PC-9 (cell line): ENCODE data around the gene MYRIP. TPM values are rescaled to one million over a fixed set of nuclear protein-coding genes. Genes with fewer than 3 reads are reported as not detected.

Experiments used
- BruUV-seq: library from RNA; stranded (reverse); fragments of 400-500 nt; replicated peaks from 2 replicates; lab custom pipeline; 2021; lab: Mats Ljungman, UMichigan
- CTCF ChIA-PET: fragments of 300-600 bp; sonication (Branson Sonifier 250); formaldehyde crosslinking; loops from one replicate; lab custom pipeline; 2022; ENCODE audit warnings: antibody characterized with exemption; lab: Charles Lee
- POLR2A ChIA-PET: fragments of 300-600 bp; sonication (Branson Sonifier 250); formaldehyde crosslinking; loops from one replicate; lab custom pipeline; 2022; ENCODE audit warnings: antibody characterized with exemption; ENCODE audit not compliant: unreplicated experiment; lab: Charles Lee
- DNase-seq, 2 experiments: peaks; one replicate each; pipeline versions ENCODE4 v3.0.0 to v3.0.0-alpha.2; 2015 to 2022; ENCODE audit warnings: mixed read lengths in 1 of 2
- H2AFZ ChIP-seq: fragments of 200-600 bp; sonication (generic); 2 replicates; pipeline ENCODE4 v1.8.1; 2017; ENCODE audit warnings: antibody characterized with exemption
- H3F3A ChIP-seq: fragments of 200-600 bp; sonication (generic); 2 replicates; pipeline ENCODE4 v1.8.1; 2017; ENCODE audit warnings: antibody characterized with exemption, mild to moderate bottlenecking, low read depth; ENCODE audit not compliant: insufficient read depth
- H3K27ac ChIP-seq: fragments of 200-600 bp; sonication (generic); 2 replicates; pipeline ENCODE4 v1.6.1; 2016; ENCODE audit warnings: mixed run types
- H3K27me3 ChIP-seq: fragments of 200-600 bp; sonication (generic); 2 replicates; pipeline ENCODE4 v1.6.1; 2016; ENCODE audit warnings: low read depth, mixed run types; ENCODE audit not compliant: insufficient read depth
- H3K36me3 ChIP-seq: fragments of 200-600 bp; sonication (generic); 2 replicates; pipeline ENCODE4 v1.6.1; 2016; ENCODE audit warnings: low read depth, mixed run types
- H3K4me1 ChIP-seq: fragments of 200-600 bp; sonication (generic); replicated peaks from 2 replicates; pipeline ENCODE4 v1.6.1; 2016; ENCODE audit warnings: mixed run types; ENCODE audit not compliant: insufficient read depth
- H3K4me2 ChIP-seq: fragments of 200-600 bp; sonication (generic); 2 replicates; pipeline ENCODE4 v1.6.1; 2017; ENCODE audit warnings: mixed run types
- H3K4me3 ChIP-seq: fragments of 200-600 bp; sonication (generic); 2 replicates; pipeline ENCODE4 v1.6.1; 2016; ENCODE audit warnings: mixed run types
- H3K79me2 ChIP-seq: fragments of 200-600 bp; sonication (generic); 2 replicates; pipeline ENCODE4 v1.6.1; 2017; ENCODE audit warnings: low read depth, mixed run types
- H3K9me2 ChIP-seq: fragments of 200-600 bp; sonication (generic); 2 replicates; pipeline ENCODE4 v1.8.1; 2017; ENCODE audit warnings: mild to moderate bottlenecking; ENCODE audit not compliant: insufficient read depth
- H3K9me3 ChIP-seq: fragments of 200-600 bp; sonication (generic); 2 replicates; pipeline ENCODE4 v1.8.1; 2016; ENCODE audit warnings: low read depth; ENCODE audit not compliant: insufficient read depth
- H4K20me1 ChIP-seq: fragments of 200-600 bp; sonication (generic); 2 replicates; pipeline ENCODE4 v1.8.1; 2017; ENCODE audit not compliant: insufficient read depth
- CTCF ChIP-seq: fragments of 200-600 bp; sonication (generic); conservative IDR thresholded peaks from 2 replicates; pipeline ENCODE4 v1.6.1; 2017; ENCODE audit warnings: mixed run types, antibody characterized with exemption, mild to moderate bottlenecking, moderate library complexity
- EZH2 ChIP-seq: fragments of 200-600 bp; sonication (generic); IDR thresholded peaks from 2 replicates; pipeline ENCODE4 v1.8.0; 2017; ENCODE audit warnings: antibody characterized with exemption, low read depth
- intact Hi-C: fragments of 100-400 bp; cut with micrococcal nuclease; formaldehyde crosslinking; loops from one replicate; pipeline ENCODE4 v1.10.0; 2022; ENCODE audit not compliant: unreplicated experiment
- total RNA-seq: library from RNA; stranded (reverse); gene quantifications from 2 replicates; pipeline ENCODE4 v1.2.3, GENCODE V29; 2021

MYRIP gene
- total RNA-seq, 1 experiment from 2014 or later: not detected

GRCh38 chr3:39989746-39990145, 180.3 kb downstream of the MYRIP start:
- H3K9me3 ChIP-seq: no peaks in the 10 kb centered on the region
- H3F3A ChIP-seq: no peaks in the 10 kb centered on the region
- DNase-seq: no peak
- no peaks in the 10 kb centered on the region for H3K79me2 ChIP-seq
- TF ChIP-seq CTCF (no peak), EZH2 (no peak)
- no peak overlapping the region for H2AFZ ChIP-seq
- no TSS peak for BruUV-seq
- H3K4me2 ChIP-seq: no peak overlapping the region
- no peaks in the 10 kb centered on the region for H3K36me3 ChIP-seq
- H3K4me1 ChIP-seq: no peaks in the 10 kb centered on the region
- no peaks in the 10 kb centered on the region for H3K27me3 ChIP-seq
- POLR2A ChIA-PET: no interaction called here
- CTCF ChIA-PET: no interaction called here
- no peaks in the 10 kb centered on the region for H3K9me2 ChIP-seq
- H3K4me3 ChIP-seq: no peak overlapping the region
- H3K27ac ChIP-seq: no peak overlapping the region
- H4K20me1 ChIP-seq: no peaks in the 10 kb centered on the region
- intact Hi-C loops: loop anchor here (2.0 kb wide), 1 partner anchor 447 kb away; no protein-coding TSS in a partner anchor

- Histone ChIP-seq H3K27me3 (no peaks in the 10 kb centered on the region), H2AFZ (no peak overlapping the region), H3K9me3 (no peaks in the 10 kb centered on the region), H3K4me1 (no peaks in the 10 kb centered on the region), H3K27ac (no peak overlapping the region), H3K36me3 (no peaks in the 10 kb centered on the region), H3K4me2 (no peak overlapping the region), H3F3A (no peaks in the 10 kb centered on the region), H3K9me2 (no peaks in the 10 kb centered on the region), H3K79me2 (no peaks in the 10 kb centered on the region), H3K4me3 (no peak overlapping the region), H4K20me1 (no peaks in the 10 kb centered on the region)
- peak in 1 of 2 experiments; percentile 24 for DNase-seq
- intact Hi-C loops: loop anchor here (2.0 kb wide), 1 partner anchor 448 kb away; no protein-coding TSS in a partner anchor
- CTCF ChIA-PET: no interaction called here
- no peak for TF ChIP-seq EZH2
- TF ChIP-seq CTCF: peak; percentile 80
- POLR2A ChIA-PET: no interaction called here
- no TSS peak for BruUV-seq
These were observed 181.1 kb downstream of the MYRIP start for GRCh38 chr3:39990532-39990931.

DNA sequence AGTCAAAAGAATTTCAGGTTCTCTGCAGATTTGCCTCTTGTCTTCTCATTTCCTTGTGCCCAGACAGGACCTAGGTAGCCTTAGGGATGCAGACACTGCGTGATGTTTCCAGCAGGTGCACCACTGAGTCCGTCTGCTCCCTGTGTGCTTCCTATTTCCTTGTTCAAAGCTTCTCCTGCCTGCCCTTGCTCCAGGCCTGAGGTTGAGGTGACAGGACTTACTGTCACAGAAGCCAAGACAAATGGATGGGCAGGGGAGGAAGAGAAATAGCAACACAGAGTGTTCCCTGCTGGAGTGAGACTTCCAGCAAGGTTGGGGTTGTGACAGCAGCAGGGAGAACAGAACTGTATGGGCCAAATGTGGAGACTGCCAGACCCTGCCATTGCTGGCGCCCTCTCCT, 199.4 kb downstream of the MYRIP start:
- BruUV-seq: no TSS peak
- CTCF ChIA-PET: no interaction called here

More for the DNA sequence above, 199.4 kb downstream of the MYRIP start:
- no peak for DNase-seq
- POLR2A ChIA-PET: no interaction called here
- Histone ChIP-seq H3K27me3 (peaks cover 7% of the 10 kb centered on the region; the same call in 1 of the 2 replicates), H4K20me1 (no peaks in the 10 kb centered on the region), H3K36me3 (no peaks in the 10 kb centered on the region), H3K27ac (no peak overlapping the region), H3K9me3 (no peaks in the 10 kb centered on the region), H3K9me2 (no peaks in the 10 kb centered on the region), H3K79me2 (no peaks in the 10 kb centered on the region), H3K4me1 (no peaks in the 10 kb centered on the region), H2AFZ (no peak overlapping the region), H3F3A (no peaks in the 10 kb centered on the region), H3K4me2 (no peak overlapping the region), H3K4me3 (no peak overlapping the region)
- TF ChIP-seq CTCF (no peak), EZH2 (no peak)
- intact Hi-C loops: no loop called here
